Astrocyte of the hippocampus (primary cell): Measurements from ENCODE around the gene OR10A7.
A peak's percentile ranks its signal among the peaks of the same experiment; 100 is the strongest.
"Not testable (repeated sequence)": the region's sequence is repeated elsewhere in the genome, so short reads cannot be mapped to it uniquely, and the experiment has no call there.

Source experiments
- DNase-seq: peaks from one replicate; pipeline ENCODE4 v3.0.0; 2011; ENCODE audit warnings: low read depth, low spot score

OR10A7 gene

DNA sequence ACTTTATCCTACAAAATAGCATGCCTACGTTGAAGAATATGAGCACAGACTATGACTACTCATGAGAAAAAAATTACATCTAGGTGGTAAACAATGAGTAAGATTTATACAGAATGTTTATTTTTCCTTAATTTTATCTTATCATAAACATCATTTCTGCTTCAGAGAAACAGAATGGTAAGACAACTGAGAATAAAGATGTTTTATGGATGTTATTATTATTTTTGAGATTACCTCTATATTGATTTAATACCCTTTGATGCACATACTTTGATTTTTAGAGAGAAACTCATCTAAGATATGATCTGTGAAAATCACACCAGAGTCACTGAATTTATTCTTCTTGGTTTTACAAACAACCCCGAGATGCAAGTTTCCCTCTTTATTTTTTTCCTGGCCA lies at the start of gene OR10A7:
Gene OR10A7, plus strand, starts transcription at position 301 of the 400 bp plus-strand sequence. Its CDS starts 0 bp downstream, at position 301.
- DNase-seq: no peak

DNA sequence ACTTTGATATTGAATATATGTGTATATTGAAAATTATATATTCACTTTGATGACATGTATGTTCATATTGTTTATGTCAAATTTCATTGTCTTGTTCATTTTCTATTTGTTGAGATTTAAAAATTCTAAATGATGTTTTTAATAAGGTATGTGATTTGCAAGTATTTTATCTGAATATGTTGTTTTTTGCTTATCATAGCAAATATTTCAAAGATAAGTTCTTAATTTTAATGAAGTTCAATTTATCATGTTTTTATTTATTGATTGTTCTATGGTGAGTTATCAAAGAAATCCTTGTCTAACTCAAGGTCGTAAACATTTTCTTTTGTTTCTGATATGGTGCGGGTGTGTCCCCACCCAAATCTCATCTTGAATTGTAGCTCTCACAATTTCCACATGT lies 49.4 kb upstream of the OR10A7 start:
- DNase-seq: no peak

DNA sequence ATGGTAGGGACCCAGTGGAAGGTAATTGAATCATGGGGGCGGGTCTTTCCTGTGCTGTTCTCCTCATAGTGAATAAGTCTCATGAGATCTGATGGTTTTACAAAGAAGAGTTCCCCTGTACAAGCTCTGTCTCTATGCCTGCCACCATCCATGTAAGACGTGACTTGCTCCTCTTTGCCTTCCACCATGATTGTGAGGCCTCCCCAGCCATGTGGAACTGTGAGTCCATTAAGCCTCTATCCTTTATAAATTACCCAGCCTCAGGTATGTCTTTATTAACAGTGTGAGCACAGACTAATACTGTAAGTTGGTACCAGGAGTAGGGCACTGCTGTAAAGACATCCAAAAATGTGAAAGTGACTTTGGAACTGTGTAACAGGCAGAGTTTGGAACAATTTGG lies 49.0 kb upstream of the OR10A7 start:
- not testable (repeated sequence) for DNase-seq

- no peak for DNase-seq
Observed at GRCh38 chr12:55172686-55173085, 48.1 kb upstream of the OR10A7 start.

- DNase-seq: no peak
Observed at GRCh38 chr12:55173456-55173855, 47.4 kb upstream of the OR10A7 start.

GRCh38 chr12:55188573-55188972 lies 32.3 kb upstream of the OR10A7 start:
- DNase-seq: no peak

- peak; percentile 85 for DNase-seq
Observed at GRCh38 chr12:55188974-55189556, 31.8 kb upstream of the OR10A7 start.

- DNase-seq: no peak
Observed at GRCh38 chr12:55194382-55194781, 26.4 kb upstream of the OR10A7 start.

- no peak for DNase-seq
Observed at GRCh38 chr12:55226523-55226922, 5.7 kb downstream of the OR10A7 start.

- no peak for DNase-seq
Observed at GRCh38 chr12:55227643-55228042, 6.8 kb downstream of the OR10A7 start.

DNA sequence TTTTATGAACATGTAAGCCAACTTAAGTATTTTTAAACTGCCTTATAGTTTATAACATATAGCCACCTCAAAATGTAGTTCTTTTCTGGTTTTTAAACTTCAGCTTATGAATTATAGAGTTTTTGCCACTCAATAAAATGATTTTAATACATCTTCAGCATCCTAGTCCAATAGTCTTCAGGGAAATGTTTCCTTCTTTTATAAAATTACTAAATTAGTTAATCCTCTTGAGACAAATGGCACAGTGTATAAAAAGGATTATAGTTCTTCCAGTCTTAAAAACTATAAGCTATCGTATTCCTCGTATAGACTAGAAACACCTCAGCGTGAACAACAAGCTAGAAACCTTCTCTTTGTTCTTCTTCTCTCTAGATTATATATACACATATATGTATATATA lies 23.5 kb downstream of the OR10A7 start, which contains the start of gene OR6C74:
Gene OR6C74, plus strand, starts transcription at position 301 of the 400 bp plus-strand sequence. CDS start 2,679 bp downstream, outside the sequence.
- no peak for DNase-seq

DNA sequence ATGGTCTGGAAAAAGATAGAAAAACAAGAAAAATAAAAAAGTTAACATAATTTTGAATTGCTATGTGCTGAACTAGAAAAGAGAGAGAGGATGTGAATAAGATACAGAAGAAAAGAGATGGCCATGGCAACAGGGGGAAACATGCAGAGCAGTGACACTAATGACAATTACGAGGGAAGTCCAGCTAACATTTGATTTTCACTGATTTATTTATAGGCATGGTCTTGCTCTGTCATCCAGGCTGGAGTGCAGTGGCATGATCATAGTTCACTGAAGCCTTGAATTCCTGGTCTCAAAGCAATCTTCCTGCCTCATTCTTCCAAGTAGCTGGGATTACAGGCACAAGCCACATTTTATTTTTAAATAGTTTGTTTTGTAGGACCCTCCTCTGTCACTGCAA lies 25.3 kb downstream of the OR10A7 start:
- DNase-seq: no peak

DNA sequence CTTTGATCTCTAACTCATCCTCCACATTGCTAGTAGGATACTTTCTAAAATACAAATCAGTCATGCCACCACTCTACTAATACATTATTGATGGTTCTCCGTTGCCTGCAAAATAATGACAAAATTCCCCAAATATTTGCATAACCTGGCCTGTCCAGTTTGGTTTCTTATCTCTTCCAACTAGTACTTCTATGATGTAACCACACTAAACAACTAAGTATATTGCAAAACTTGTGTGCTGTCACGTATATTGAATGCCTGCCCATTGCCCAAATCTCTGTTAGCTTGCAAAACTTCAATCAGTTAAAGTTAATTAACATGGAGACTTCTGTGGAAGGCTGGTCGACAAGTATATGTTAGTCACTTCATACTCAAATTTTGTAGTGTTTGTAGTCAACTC lies 30.1 kb downstream of the OR10A7 start:
- DNase-seq: no peak

GRCh38 chr12:55253281-55253680 lies 32.5 kb downstream of the OR10A7 start:
- DNase-seq: no peak

DNA sequence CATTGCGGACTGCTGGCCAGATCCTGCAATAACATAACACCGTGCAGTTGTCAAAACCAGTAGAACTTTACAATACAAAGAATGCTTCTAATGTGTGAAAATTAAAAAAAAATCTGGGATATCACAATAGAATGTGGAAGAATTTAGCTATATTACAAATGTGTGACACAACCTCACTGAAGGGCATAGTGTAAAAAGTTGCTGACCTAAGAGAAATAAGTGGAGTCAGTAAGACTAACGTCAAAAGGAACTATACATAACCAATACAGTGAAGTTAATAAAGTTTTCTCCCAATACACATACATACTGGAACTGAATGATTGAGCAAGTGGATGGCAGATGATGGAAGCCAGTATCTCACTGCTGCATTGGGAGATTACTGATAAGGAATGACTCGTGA lies 36.0 kb downstream of the OR10A7 start:
- no peak for DNase-seq

DNA sequence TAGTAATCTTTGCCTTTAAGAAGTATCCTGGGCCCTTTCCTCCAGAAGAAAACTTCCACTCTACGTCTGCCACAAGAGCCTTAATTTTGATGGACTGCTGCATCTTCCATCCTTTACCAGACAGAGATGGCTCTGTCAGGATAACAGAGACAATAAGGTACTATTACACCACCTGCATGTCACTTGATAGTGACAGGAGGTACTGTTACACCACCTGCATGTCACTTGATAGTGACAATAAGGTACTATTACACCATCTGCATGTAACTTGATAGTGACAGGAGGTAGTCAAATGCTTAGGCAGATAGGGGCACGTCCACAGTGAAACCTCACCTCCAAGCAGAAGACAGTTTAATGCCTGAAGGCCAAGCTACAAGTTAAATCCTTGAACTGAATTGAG lies 37.5 kb downstream of the OR10A7 start:
- DNase-seq: no peak
